ENCODE data around the gene AMHR2.

AMHR2 gene

GRCh38 chr12:53453953-53454640 is 30.4 kb downstream of the AMHR2 start:
- DNase-seq = no peak

DNA sequence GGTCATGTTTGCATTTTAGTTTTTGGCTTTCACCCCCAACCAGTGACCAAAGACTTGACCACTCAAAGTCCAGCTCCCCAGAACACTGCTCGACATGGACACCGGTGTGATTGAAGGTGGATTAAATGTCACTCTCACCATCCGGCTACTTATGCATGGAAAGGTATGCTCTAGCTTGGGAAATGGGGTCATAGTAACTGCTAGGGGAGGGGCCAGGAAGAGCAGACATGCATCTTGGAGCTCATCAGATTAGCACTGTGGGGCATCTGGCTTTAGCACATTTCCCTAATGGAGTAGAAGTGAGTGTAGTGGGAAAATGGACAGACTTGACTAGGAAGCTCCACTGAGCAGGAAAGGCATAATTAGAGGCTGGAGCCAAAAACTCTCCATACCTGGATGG is 31.1 kb downstream of the AMHR2 start:
- DNase-seq = no peak

GRCh38 chr12:53456654-53457366 is 33.2 kb downstream of the AMHR2 start:
- DNase-seq = no peak

- DNase-seq = no peak
Measured at GRCh38 chr12:53459097-53459496, 35.4 kb downstream of the AMHR2 start.

DNA sequence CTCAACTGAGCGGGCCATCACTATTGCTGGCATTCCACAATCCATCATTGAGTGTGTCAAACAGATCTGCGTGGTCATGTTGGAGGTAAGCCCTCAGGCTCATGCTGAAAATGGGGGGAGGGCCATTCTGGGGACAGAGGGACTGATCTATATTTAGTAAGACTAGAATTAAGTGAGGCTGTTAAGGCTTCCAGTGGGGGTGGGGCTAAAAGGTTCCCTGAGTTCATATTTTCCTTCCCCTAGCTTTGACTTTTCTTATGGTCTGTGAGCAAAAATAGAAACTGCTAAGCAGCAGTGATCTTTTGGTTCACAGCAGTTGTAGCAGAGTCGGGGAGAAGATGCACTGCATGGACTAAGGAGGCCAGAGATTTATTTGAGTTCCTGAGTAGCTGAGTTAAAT is 37.4 kb downstream of the AMHR2 start:
- no peak for DNase-seq

DNA sequence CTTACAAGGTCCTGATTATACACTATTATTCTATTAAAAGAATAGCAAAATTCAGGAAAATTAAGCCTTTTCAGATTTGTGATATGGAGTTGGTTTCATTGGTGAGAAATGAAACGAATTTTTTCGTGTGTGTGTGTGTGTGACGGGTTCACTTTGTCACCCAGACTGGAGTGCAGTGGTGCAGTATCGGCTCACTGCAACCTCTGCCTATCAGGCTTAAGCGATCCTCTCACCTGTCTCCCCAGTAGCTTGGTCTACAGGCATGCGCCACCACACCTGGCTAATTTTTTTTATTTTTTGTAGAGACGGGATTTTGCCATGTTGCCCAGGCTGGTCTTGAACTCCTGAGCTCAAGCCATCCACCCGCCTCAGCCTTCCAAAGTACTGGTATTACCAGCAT is 37.9 kb downstream of the AMHR2 start:
- DNase-seq = no peak

DNA sequence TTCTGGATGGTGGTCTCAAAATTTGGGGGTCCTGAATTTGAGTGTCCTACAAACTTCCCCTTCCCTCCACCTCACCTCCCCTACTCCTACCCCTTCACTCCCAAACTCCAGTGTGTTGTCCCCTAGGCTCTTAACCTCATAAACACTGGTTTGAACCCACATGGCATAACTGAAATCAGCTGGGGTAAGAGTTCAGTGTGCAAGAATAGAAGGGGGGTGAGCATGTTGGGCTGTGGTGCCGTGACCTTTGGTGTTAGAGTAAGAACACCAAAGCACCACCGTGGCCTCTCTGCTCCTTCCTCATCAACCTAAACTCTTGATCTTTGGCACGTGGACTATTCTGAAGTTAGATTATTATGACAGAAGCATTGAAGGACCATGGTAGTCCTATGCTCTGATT is 39.3 kb downstream of the AMHR2 start:
- no peak for DNase-seq

DNA sequence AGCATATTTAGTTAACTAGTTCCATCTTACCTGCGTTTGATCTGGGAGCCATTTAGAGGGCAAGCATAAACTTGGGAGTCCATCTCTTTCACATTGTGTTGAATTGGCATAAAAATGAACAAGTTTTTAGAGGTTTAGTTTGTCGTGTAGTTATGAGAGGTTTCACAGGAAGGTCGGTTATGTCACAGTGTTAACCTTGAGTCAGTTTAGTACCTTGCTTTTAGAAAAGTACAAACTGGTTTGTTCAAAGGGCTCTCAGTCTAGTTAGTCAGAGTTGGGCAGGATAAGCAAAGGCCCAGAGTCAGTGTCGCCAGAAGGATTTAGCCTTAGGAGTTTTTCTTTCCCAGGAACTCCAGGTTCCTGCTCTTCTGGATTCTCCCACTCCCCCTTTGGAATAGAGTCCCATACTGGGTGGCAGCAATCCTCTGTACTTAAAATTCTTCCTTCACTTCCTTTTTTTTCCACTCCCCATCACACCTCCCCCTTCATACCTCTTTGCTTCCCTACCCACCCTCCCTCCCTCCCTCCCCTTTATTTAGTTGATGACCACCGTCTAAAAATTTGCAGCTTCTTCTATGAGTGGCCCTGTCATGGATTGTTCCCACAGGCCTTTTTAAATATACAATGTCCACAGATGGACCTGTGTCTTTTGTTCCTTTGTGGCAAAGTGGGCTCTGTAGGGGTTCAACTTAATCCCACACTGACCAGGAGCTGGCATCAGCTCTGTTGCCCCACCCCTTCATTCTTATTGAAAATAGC is 40.3 kb downstream of the AMHR2 start:
- no peak for DNase-seq

- no peak for DNase-seq
Measured at GRCh38 chr12:53464685-53465418, 41.2 kb downstream of the AMHR2 start.

DNA sequence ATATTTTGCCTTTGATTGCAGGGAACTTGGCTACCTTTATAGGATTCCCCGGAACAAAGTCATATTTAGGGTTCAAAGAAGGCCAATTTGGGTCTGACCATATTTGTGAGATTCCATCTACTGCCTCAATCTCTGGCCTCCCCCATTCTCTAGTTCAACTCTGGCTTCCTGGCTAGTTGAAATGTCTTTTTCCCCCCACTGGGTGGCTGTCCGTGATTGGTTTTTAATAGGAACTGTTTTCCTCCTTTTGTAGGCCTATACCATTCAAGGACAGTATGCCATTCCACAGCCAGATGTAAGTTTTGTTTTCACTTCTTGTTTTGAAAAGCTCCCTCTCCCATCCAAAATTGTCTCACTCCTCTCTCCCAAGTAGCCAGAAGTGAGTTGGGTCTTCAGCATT is 42.0 kb downstream of the AMHR2 start:
- no peak for DNase-seq

GRCh38 chr12:53466640-53467039 is 43.0 kb downstream of the AMHR2 start:
- no peak for DNase-seq

GRCh38 chr12:53467082-53467481 is 43.4 kb downstream of the AMHR2 start:
- DNase-seq = no peak

- no peak for DNase-seq
Measured at GRCh38 chr12:53467880-53468279, 44.2 kb downstream of the AMHR2 start.

- no peak for DNase-seq
Measured at GRCh38 chr12:53468282-53468681, 44.6 kb downstream of the AMHR2 start.

- DNase-seq = no peak
Measured at GRCh38 chr12:53472056-53472582, 48.5 kb downstream of the AMHR2 start.

GRCh38 chr12:53474077-53474476 is 50.4 kb downstream of the AMHR2 start:
- DNase-seq = no peak

GRCh38 chr12:53474819-53475218 is 51.2 kb downstream of the AMHR2 start:
- no peak for DNase-seq

- DNase-seq = no peak
Measured at GRCh38 chr12:53476769-53477209, 53.1 kb downstream of the AMHR2 start.

DNA sequence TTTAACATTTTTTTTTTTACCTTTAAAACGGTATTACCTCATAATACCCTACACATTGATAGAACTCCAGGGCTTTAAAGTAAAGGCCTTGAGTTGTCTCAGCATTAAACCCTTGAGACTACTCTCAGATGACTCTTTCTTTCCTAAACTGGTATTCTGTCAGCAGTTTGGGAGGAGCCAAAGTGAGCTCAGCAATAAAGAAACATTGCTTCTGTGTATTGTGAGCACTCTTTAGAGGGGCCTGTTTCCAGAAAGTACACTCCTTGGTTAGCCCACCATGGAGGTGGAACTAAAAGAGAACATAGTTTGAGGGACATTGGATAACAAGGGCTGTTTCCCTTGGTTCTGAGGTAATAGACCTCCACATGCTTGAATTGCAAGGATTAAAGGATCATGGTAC is 55.2 kb downstream of the AMHR2 start:
- no peak for DNase-seq

DNA sequence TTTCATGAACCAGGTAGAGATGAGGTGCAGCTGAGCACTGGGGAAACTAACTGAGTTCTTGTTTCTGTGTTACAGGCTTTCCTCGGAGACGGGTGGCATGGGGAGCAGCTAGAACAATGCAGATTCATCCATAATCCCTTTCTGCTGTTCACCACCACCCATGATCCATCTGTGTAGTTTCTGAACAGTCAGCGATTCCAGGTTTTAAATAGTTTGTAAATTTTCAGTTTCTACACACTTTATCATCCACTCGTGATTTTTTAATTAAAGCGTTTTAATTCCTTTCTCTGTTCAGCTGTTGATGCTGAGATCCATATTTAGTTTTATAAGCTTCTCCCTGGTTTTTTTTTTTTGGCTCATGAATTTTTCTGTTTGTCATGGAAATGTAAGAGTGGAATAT is 55.7 kb downstream of the AMHR2 start:
- DNase-seq = no peak

DNA sequence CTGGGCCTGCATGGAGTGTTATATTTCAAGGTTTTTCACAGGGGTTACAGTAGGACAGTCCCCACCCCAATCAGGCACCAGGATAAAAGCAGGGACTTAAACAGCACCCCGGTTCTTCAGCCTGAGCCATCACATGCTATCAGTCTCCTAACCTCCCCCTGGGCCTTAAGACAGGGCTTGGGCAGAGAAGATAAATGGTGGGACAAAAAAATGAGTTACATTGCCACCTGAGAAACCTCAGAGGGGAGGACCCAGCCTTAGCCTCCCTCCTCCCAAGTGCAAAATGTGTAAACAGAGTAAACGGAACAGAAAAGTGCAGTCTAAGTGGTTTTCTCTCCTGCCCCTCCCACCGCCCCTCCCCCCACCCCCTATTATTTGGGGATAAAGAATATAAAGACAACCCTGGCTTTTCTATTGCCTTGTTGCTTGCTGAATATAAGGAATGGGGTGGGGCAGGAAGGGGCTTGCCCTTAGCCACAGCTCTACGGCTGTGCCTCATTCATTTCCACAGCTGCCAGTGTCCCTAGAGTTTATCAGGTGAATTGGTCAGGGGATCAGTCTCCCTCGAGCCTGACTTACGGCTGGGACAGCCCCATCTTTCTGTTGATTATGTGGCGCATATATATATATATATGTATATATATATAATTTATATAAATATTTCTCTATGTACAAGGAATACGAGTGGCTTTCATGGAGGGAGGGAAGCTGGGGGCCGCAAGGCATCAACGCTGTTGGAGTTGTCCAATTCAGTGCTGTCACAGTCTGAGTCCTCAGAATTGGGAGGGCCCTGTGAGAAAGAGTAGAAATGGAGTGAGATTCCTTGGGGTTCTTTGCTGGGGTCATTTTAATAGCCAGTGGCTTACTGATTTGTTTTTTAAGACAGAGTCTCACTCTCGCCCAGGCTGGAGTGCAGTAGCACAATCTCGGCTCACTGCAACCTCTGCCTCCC is 57.1 kb downstream of the AMHR2 start:
- DNase-seq = no peak

All from NCI-H2171 (cell line).